Prostate gland (tissue), 2 donors: ENCODE measurements around the gene HSBP1L1.

Experiments used
- CTCF ChIP-seq, 4 experiments: fragments of 200-600 bp in 2 of 4; fragments of 450-650 bp in 2 of 4; sonication (generic) in 2 of 4; IDR thresholded peaks; 1 replicate in 3 of 4; 2 replicates in 1 of 4; pipeline ENCODE4 v1.5.1; 2016 to 2019; ENCODE audit warnings: antibody characterized with exemption in 4 of 4, mild to moderate bottlenecking in 2 of 4, moderate library complexity in 2 of 4
- POLR2A ChIP-seq: fragments of 450-650 bp; IDR thresholded peaks from one replicate; pipeline ENCODE4 v1.6.1; 2016; ENCODE audit warnings: antibody characterized with exemption, mild to moderate bottlenecking

- TF ChIP-seq CTCF (IDR thresholded peaks at IDR 0.05) (no peak), POLR2A (no peak)
Measured at GRCh38 chr18:79991494-79991893, 27.1 kb downstream of the HSBP1L1 start.
